Stimulated activated CD8-positive, alpha-beta memory T cell treated with anti-CD3 and anti-CD28 coated beads, Interleukin-4, amount 100 ng/mL, for 4 hours (primary cell): Measurements from ENCODE around the gene L3MBTL4.
"Not testable (repeated sequence)": the region's sequence is repeated elsewhere in the genome, so short reads cannot be mapped to it uniquely, and the experiment has no call there.

Source experiments
- DNase-seq, 2 donors: peaks; one replicate each; pipeline ENCODE4 v3.0.0-alpha.2; 2020; ENCODE audit warnings: low read depth in 2 of 2, low spot score in 1 of 2

The L3MBTL4 gene

GRCh38 chr18:6406910-6407470 lies 7.7 kb downstream of the L3MBTL4 start:
- DNase-seq = no peak

GRCh38 chr18:6406075-6406909 lies 8.4 kb downstream of the L3MBTL4 start:
- no peak for DNase-seq

GRCh38 chr18:6405237-6406074 lies 9.3 kb downstream of the L3MBTL4 start:
- DNase-seq = no peak

DNA sequence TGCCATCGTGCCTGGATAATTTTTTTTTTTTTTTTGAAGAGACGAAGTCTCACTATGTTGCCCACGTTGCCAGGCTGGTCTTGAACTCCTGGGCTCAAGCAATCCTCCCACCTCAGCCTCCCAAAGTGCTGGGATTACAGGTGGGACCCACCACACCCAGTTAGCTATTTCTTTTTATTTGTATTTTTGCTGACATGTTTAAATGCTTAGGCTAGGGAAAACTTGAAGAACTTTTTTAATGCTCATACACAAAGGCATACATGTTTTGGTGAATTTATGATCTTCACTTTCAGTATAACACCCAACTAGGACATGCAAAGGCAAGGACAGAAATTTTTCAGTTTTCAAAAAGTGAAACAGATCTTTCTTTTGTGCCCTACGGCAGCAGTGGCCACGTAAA lies 9.9 kb downstream of the L3MBTL4 start:
- DNase-seq = no peak

- DNase-seq = no peak
Observed at GRCh38 chr18:6401687-6402086, 13.0 kb downstream of the L3MBTL4 start.

DNA sequence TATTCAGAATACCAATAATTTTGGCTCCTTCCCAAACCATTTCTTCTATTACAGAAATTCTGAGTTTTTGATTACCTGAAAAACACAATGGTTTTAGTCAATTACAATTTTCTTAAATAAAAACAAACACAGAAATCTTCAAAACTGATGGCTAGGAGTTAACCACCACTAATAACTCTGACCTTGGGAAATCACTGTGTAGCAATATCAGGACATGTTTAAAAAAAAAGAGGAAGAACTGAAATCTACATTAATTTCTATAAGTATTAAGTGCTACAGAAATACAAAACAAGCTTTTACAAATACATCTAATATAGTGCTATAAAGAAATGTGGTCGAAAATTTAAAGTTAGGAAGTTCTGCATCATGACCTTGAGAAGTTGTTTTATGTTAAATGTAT lies 14.9 kb downstream of the L3MBTL4 start:
- no peak for DNase-seq

GRCh38 chr18:6397931-6398566 lies 16.7 kb downstream of the L3MBTL4 start:
- DNase-seq = no peak

GRCh38 chr18:6396847-6397246 lies 17.9 kb downstream of the L3MBTL4 start:
- DNase-seq = no peak

DNA sequence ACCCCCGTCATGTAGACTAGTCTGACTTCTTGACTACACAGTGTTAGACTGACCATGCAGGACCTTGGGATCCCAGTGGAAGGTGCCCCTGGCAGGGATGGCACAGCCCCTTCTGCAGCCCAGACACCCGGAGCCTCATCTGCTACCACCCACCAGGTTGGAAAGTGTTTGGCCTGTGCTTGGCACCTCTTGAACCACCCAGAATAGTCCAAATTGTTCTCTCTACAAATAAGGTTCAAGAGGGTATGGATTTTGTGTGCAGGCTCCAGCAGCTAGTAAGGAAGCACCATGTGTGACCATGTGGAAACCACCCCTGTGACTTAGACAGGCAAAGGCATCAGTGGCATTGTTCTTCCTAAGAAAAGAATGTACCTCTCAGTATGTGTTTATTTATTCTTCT lies 18.4 kb downstream of the L3MBTL4 start:
- no peak for DNase-seq

DNA sequence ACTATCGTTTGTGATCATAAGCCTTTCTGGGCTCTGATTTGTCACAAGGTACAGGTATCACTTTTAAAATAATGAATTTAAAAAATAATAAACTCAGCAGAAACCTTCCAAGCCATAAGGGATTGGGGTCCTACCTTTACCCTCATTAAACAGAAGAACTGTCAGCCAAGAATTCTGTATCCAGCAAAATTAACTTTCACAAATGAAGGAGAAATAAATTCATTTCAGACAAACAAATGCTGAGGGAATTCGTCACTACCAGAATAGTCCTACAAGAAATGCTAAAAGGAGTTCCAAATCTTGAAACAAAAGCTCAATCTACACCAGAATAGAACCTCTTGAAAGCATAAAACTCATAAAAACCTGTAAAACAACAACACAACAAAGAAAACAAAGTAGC lies 25.7 kb downstream of the L3MBTL4 start:
- no peak for DNase-seq

- no peak for DNase-seq
Observed at GRCh38 chr18:6382963-6383362, 31.7 kb downstream of the L3MBTL4 start.

DNA sequence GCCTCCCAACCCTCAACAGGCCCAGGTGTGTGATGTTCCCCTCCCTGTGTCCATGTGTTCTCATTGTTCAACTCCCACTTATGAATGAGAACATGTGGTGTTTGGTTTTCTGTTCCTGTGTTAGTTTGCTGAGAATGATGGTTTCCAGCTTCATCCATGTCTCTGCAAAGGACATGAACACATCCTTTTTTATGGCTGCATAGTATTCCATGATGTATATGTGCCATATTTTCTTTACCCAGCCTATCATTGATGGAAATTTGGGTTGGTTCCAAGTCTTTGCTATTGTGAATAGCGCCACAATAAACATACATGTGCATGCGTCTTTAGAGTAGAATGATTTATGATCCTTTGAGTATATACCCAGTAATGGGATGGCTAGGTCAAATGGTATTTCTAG lies 37.2 kb downstream of the L3MBTL4 start:
- DNase-seq = not testable (repeated sequence)

- DNase-seq = no peak
Observed at GRCh38 chr18:6376433-6377229, 38.1 kb downstream of the L3MBTL4 start.

DNA sequence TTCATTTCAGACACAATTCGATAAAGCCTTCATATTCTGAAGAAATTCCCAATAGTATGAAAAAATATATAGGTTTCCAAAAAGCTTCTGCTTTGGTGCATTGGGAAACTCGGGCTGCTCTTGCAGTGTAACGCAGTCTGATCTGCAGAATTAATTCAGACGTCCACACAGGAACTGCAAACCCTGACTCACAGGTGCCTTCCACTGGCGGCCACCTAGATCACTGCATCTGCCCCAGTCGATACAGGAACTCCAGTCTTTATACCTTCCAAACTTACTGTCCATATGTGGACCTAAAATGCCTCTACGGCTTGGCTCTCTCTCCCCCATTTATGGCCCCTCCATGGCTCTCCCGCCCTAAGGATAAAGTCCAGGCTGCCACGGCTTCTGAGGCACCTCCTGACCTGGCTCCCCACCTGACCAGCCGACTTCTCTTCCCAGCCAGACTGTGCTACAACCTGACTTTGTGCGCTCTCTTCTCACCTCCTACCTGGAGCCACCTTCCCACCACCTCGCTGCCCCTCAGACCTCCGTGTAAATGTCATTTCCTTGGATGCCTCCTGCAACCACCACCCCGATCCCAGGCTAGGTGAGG lies 39.7 kb downstream of the L3MBTL4 start:
- DNase-seq = no peak

- no peak for DNase-seq
Observed at GRCh38 chr18:6374340-6374739, 40.4 kb downstream of the L3MBTL4 start.

DNA sequence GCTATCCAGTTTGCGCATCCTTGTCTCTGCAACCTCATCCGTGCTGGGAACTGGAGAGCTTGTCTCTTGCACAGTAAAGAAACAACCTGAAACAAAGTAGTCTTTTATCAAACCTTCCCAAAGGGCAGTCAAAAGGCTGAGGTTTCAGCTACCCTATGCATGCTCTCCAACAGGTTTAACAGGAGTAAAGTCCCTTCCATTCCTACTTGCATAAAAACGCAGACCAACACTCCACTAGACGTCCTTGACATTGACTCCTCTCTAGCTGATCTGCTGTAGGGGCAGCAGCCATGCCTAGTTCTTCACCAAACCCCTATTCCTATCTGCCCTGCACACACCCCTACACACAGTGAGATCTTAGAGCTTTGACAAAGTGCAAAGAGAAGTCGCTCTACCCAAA lies 41.5 kb downstream of the L3MBTL4 start:
- DNase-seq = no peak

DNA sequence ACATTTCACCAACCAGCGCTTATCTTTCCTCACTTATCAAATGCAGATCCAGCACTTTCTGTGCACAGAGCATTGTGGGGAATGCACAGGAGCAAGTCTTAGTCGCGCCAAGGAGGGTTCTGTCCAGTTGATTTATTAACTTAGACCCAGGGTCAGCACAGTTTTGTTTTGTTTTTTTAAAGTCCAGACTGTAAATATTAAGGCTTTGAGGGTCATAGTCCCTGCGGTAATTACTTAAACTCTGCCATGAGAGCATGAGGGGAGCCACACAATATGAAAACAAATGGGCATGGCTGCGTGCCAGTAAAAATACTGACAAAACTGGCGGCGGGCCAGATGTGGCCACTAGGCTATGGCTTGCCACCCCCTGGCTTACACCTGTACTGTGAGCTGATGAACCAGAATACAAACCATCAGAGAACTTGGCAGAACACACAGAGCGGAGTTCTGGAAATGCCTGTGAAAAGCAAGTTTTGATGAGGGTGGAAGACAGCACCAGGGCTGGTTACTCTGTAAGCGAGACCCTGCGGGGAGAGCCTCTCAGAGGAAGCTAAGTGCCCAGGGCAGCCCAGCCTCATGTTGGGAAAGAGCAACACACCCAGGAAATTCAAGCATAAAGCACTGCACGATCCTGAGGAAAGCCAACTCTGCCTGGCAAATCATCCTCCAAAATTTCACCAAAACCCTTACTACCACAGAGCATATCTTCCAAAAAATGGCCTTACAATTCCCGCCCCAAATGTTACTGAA lies 43.6 kb downstream of the L3MBTL4 start:
- no peak for DNase-seq

- no peak for DNase-seq
Observed at GRCh38 chr18:6370410-6370809, 44.3 kb downstream of the L3MBTL4 start.

GRCh38 chr18:6368017-6368416 lies 46.7 kb downstream of the L3MBTL4 start:
- DNase-seq = no peak

- DNase-seq = no peak
Observed at GRCh38 chr18:6367208-6367607, 47.5 kb downstream of the L3MBTL4 start.
